ENCODE measurements around the gene GSS. TPM values are rescaled to one million over a fixed set of nuclear protein-coding genes. Genes with fewer than 3 reads are reported as not detected.

GSS gene
- total and polyA plus RNA-seq, 2 of the 8 experiments (the other 6 are each of a cell fraction or from before 2014, with no cell fraction given): 34.6 to 43.2 TPM

GRCh38 chr20:34974246-34974645, 18.6 kb upstream of the GSS start:
- H3K18ac ChIP-seq (ENCODE audit: extremely low read depth, low read length): no peak overlapping the region
- H2BK5ac ChIP-seq (ENCODE audit: low read depth, low read length): no peak overlapping the region
- no peak overlapping the region for H2AFZ ChIP-seq (ENCODE audit: low read length)
- no peaks in the 10 kb centered on the region for H3K79me1 ChIP-seq (ENCODE audit: low read depth, low read length)
- no peaks in the 10 kb centered on the region for H3K9me3 ChIP-seq (ENCODE audit: insufficient read depth in 2 of 2, low read depth in 1 of 2, low read length in 1 of 2)
- CTCF ChIA-PET (ENCODE audit: partially characterized antibody): interaction anchor here (0.6 to 6.9 kb wide), 6 partner anchors 17 to 511 kb away, joined by 3 to 26 read pairs (median 4); partner anchors contain the start of gene GGT7
- 64% methylated on average over 3 of the region's 4 CpGs; no CpG with 5 or more reads in 1 of the 2 experiments for WGBS, 2 experiments (ENCODE audit: extremely low coverage in 1 of 2, insufficient coverage in 1 of 2, insufficient read length in 1 of 2, insufficient replicate concordance in 2 of 2, low coverage in 1 of 2, low lambda C conversion rate in 2 of 2, missing lambda C conversion rate in 1 of 2)
- POLR2A ChIA-PET (ENCODE audit: partially characterized antibody): interaction anchor here (1.2 kb wide), 1 partner anchor 289 kb away, joined by 6 read pairs; no protein-coding TSS in a partner anchor
- no peak overlapping the region for H2AK5ac ChIP-seq (ENCODE audit: low read depth, low read length)
- H3K79me2 ChIP-seq (ENCODE audit: control insufficient read depth in 1 of 2, insufficient read depth in 2 of 2, low read length in 2 of 2): no peaks in the 10 kb centered on the region
- no peak overlapping the region for H3K27ac ChIP-seq (ENCODE audit: low read depth, low read length)
- H2BK20ac ChIP-seq (ENCODE audit: low read length): no peak overlapping the region
- H2BK15ac ChIP-seq (ENCODE audit: low read length): 0 out of 2 replicates have a peak overlapping the region, but pooled peaks have one; percentile 2
- no peak overlapping the region for H4K91ac ChIP-seq (replicated peaks; ENCODE audit: insufficient read length, low read length)
- H3K23me2 ChIP-seq (ENCODE audit: low read depth, low read length): no peaks in the 10 kb centered on the region
- no peak overlapping the region for H3K4ac ChIP-seq (replicated peaks; ENCODE audit: insufficient read length, low read depth, low read length)
- H2BK12ac ChIP-seq (ENCODE audit: low read depth, low read length): no peak overlapping the region
- no peak overlapping the region for H3K56ac ChIP-seq (replicated peaks; ENCODE audit: insufficient read length, low read depth, low read length)
- no peak for DNase-seq (ENCODE audit: low read depth in 1 of 2, low spot score in 2 of 2)
- H4K8ac ChIP-seq (ENCODE audit: extremely low read depth, insufficient read depth, low read length): no peak overlapping the region
- no peak overlapping the region for H3K4me3 ChIP-seq (ENCODE audit: extremely low read depth in 1 of 4, insufficient read depth in 2 of 4, low read depth in 3 of 4, low read length in 4 of 4)
- FAIRE-seq: no peak
- no peaks in the 10 kb centered on the region for H3K36me3 ChIP-seq (ENCODE audit: control insufficient read depth in 2 of 4, insufficient read depth in 4 of 4, low read length in 3 of 4)
- peaks cover 0 to 8% (median 0%) of the 10 kb centered on the region in 4 experiments; a peak in 2 of 7 replicates for H3K4me1 ChIP-seq (replicated peaks in 1 of 4; ENCODE audit: control insufficient read depth in 3 of 4, insufficient read depth in 4 of 4, low read length in 3 of 4)
- no peaks in the 10 kb centered on the region for H4K20me1 ChIP-seq (replicated peaks in 1 of 2; ENCODE audit: control insufficient read depth in 1 of 2, insufficient read depth in 2 of 2, low read length in 2 of 2)
- H3K4me2 ChIP-seq (ENCODE audit: insufficient read depth in 1 of 2, low read depth in 2 of 2, low read length in 2 of 2): no peak overlapping the region
- TF ChIP-seq JUND (IDR thresholded peaks at IDR 0.05; ENCODE audit: low read length) (no peak), TCF12 (IDR thresholded peaks at IDR 0.05; ENCODE audit: low read depth, low read length) (no peak), ATF2 (IDR thresholded peaks at IDR 0.05; ENCODE audit: low read length) (no peak), RBBP5 (IDR thresholded peaks at IDR 0.05; ENCODE audit: borderline replicate concordance, low read depth, low read length) (no peak), CHD2 (IDR thresholded peaks at IDR 0.05; ENCODE audit: low read length) (no peak), SIN3A (conservative IDR thresholded peaks at IDR 0.05 in 1 of 2, IDR thresholded peaks at IDR 0.05 in 1 of 2; ENCODE audit: low read depth in 1 of 2, low read length in 2 of 2) (no peak)
- no peak overlapping the region for H4K5ac ChIP-seq (ENCODE audit: insufficient read length, low read depth, low read length)
- no peak overlapping the region for H3K9ac ChIP-seq (replicated peaks in 1 of 4; ENCODE audit: extremely low read depth in 1 of 4, low read depth in 3 of 4, low read length in 3 of 4)
- H3K14ac ChIP-seq (ENCODE audit: insufficient read length): no peak overlapping the region
- no peak overlapping the region for H2BK120ac ChIP-seq (replicated peaks; ENCODE audit: low read depth, low read length)
- H3K23ac ChIP-seq (ENCODE audit: insufficient read length): no peak overlapping the region
- H3K27me3 ChIP-seq (replicated peaks in 1 of 4; ENCODE audit: control insufficient read depth in 3 of 4, extremely low read depth in 1 of 4, insufficient read depth in 3 of 4, low read length in 3 of 4): no peaks in the 10 kb centered on the region; a peak in 1 of 7 replicates

Measured in H1 (cell line).